GM19043 (cell line): ENCODE results near the gene DNM1.
"Not testable (repeated sequence)": the region's sequence is repeated elsewhere in the genome, so short reads cannot be mapped to it uniquely, and the experiment has no call there.

Experiments
- ATAC-seq: cut with Tn5 transposase; IDR thresholded peaks from one replicate; pipeline ENCODE4 v1.9.1; 2021; ENCODE audit warnings: low read depth; ENCODE audit not compliant: unreplicated experiment

DNM1 gene

DNA sequence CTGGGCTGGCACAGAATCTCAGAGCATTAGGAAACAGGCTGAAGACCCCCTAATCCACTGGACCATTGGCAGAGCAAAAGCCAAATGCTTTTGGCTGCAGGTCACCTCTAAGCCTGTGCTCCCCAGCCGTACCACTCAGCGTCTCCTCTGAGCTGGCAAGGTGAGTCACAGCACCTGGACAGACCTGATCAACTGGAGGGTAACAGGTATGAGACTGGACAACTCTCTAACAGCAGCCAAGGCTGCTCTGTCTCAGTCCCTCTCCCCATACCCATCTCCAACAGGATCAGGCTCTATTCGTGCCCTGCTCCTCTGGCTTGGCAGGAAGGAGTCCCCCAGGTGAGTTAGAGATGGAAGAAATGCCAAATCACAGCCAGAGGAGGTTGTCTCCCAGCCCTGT lies 67.9 kb downstream of the DNM1 start:
- no peak for ATAC-seq

DNA sequence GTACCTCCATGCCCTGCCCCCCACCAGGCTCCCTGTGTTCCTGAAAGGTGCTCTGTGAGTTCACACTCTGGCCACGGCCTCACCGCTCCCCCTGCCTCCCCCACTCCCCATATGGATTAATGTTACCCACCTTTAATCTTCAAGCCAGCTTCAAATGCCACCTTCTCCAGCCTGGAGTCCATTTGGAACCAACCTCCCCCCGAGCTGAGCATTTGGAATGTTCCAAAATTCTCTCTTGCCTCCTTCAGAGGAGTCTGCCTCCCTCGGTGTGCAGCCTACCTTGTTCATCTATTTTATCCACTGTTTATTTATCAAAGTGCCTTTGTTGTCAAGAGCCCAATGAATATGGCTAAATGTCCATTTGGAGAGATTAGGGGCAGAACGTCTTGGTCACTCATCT lies 68.3 kb downstream of the DNM1 start:
- ATAC-seq: no peak

DNA sequence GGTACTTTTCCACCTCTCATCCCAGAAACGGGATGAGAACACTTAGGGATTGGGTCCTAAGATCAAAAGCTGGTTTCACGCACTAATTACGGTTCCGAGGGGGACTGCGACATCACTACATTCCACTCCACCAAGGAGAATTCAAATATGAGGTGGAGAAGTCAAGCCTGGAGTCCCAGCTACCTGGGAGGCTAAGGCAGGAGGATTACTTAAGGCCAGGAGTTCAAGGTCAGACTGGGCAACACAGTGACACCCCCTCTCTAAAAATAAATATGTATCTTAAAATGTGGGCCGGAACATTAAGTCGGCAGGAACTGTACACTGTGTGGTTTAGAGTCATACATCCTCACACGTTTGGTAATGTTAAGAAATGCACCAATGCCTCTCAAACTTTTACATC lies 71.1 kb downstream of the DNM1 start:
- ATAC-seq: no peak

DNA sequence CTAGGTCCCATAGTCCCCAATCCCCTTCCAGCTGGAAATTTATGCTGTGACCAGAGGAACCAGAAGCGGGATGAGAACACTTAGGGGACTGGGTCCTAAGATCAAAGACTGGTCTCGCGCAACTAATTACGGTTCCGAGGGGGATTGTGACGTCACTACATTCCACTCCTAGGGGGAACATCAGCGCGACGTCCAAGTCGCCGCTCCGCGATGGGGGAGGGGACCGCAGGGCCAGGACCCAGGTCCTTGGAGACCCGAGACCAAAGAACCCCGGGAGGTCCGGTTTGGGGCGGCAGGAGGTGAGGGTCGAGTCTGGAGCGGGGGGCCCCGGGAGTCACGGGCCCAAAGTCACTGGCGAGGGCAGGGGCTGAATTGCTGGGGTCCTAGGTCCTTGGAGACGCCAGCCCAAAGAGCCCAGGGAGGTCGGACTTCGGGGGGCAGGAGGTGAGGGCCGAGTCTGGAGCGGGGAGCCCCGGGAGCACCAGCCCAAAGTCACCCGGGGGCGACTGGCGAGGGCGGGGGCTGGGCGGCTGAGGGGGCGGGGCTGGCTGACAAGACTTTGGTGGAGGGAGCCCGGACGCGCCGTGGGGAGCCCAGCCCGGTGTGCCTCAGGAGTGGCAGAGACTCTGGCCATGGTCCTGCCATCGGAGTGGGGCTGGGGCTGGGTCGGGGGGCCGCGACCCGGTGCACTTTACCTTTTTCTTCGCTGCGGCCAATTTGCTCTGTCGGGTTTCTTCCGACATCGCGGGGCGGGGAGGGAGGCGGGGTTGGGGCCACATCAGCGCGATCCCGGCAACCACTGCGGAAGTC lies 72.2 kb downstream of the DNM1 start, which contains the start of gene GOLGA2:
Gene GOLGA2 (minus strand): TSS at position 810 of the 810 bp plus-strand sequence. CDS start 31 bp downstream, at position 779.
- ATAC-seq: peak; percentile 38

GRCh38 chr9:128276008-128276573 lies 72.9 kb downstream of the DNM1 start, which contains the start of gene SWI5:
SWI5 (plus strand) TSS chr9:128276276.
- ATAC-seq: peak; percentile 92

- ATAC-seq: no peak
Measured at GRCh38 chr9:128276574-128277270, 73.5 kb downstream of the DNM1 start.

- ATAC-seq: not testable (repeated sequence)
Measured at GRCh38 chr9:128279088-128280073, 76.2 kb downstream of the DNM1 start.

GRCh38 chr9:128280084-128280622 lies 77.0 kb downstream of the DNM1 start:
- no peak for ATAC-seq

DNA sequence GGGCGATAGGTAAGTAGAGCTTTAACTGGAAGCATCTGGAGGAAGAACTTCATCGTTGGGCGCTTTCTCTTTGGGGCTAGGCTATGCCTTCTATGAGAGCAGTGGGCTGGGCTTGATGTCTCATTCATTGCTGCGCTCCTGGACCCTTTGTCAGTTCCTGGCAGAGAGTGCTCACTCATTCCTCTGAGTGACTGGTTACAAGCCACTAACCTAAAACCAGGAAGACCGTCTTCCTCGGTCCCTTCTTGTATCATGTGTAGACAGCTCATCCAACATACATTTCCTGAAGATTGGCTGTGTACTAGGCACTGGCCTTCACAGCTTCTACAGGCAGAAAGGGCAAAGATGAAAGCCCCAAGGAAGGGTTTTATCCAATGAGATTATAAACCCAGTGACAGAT lies 79.3 kb downstream of the DNM1 start:
- ATAC-seq: no peak

- no peak for ATAC-seq
Measured at GRCh38 chr9:128285033-128285784, 82.0 kb downstream of the DNM1 start.

DNA sequence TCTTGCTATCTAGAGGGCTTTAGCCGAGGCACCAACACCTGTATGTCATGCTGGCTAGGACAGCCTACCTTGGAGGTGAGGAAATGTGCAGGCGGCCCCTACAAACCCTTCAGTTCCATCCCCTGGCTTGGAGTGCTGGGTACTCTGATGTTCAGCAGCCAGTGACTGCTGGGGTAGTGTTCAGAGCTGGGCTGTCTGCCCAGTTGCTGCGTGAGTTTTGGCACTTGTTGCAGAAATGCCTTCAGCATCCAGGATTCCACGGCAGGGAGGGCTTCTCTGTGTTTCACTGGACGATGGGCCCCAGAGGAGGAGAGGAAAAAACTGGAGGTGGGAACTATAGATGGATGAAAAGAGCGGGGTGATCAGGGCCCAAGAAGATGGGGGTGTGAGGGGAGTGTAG lies 83.3 kb downstream of the DNM1 start:
- no peak for ATAC-seq

DNA sequence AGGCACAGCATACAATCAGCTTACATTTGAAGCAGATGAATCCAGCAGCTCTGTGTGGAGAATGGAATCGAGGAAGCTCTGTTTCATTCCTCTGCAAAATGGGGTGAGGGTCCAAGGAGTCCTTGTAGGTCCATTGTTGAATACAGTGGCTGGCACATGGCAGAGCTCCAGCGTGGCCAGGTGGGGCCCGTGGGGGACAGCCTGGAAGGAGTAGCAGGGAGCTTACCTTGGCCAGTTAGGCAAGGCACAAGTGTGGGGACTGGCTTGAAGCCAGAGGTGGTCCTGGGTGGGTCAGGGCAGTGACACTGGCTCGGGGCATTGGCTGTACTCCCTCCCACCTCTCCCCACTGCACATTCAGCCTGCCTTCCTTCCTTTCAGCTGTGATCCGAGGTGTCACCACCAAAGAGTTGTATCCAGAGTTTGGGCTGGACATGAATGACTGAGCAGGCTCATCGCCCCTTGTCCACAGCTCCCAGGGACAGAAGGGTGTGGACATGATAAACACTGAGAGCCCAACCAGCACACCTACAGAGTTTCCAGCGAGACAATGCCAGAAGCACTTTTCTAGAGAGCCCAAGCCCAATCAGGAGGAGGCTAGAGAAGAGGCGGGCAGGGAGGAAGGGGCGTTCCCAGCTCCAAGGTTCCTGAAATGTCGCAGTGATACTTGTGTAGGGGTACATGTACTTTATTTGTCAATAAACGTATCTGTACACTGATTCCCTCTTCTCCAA lies 85.3 kb downstream of the DNM1 start:
- no peak for ATAC-seq

GRCh38 chr9:128292009-128292408 lies 88.8 kb downstream of the DNM1 start:
- ATAC-seq: no peak

DNA sequence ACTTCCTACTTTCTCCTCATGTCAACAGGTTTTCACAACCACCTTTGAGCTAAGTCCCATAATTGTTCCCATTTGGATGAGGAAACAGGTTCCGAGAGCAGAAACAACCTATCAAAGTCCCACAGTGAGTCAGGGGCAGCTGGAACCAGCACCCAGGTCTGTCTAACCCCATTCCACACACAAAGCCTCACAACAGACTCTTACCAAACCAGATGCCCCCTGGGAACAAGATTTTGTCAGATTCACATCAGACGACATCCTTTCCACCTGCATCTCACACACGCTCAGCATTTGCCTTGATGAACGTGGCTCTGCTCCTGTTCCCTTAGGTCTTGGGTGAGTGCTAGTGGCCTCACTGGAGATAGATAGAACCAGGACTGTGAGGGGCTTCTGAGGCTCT lies 89.9 kb downstream of the DNM1 start:
- no peak for ATAC-seq

DNA sequence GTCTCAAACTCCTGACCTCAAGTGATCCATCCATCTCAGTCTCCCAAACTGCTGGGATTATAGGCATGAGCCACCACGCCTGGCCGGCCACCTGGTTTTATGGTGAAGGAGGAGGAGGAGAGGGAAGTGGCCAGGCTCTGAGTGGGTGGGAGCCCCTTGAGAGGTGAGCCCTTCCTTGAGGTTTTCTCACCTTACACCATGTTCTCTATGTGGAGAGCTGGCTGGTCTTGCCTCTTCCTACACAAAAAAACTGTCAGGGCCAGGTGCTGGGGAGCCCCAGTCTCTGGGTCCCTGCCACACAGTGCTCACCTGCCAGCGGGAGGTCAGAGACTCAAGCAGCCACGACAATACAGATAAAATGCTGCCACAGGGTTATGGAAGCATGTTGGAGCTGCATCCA lies 91.0 kb downstream of the DNM1 start:
- ATAC-seq: no peak

DNA sequence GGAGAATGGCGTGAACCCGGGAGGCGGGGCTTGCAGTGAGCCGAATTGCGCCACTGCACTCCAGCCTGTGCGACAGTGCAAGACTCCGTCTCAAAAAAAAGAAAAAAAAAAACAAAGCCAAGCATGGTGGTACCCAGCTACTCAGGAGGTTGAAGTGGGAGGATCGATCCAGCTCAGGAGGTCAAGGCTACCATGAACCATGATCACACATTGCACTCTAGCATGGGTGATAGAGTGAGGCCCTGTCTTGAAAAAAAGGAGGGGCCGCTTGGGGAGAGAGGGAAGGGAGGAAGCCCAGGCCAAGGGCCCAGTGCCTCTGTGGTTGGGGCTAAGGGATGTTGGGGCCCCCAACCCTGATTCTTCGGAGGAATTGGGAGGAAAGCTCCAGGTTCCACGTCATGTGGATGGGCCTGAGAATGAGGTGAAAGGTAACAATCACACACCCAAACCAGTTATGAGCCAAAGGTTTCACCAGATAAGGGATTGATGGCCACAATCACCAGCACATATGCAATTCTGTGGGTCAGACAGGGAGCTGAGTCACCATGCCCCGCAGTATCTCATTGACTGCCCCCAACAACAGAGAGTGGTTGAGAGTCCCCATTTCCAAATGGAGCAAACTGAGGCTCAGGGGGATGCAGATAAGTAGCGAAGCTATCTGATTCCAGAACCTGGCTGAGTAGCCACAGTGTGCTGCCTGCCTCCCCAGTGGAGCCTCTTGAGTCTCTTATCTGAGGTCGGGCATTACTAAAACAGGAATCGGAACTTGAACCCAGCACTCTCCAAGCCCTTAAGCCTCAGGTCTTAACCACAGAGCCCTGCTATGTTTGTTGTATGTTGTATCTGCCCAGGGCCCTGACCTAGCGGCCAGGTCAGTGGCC lies 93.4 kb downstream of the DNM1 start:
- ATAC-seq: no peak

- no peak for ATAC-seq
Measured at GRCh38 chr9:128297221-128297773, 94.1 kb downstream of the DNM1 start.
